ENCODE measurements around the gene TBC1D9B.

The TBC1D9B gene

GRCh38 chr5:179812135-179812825 lies 95.4 kb downstream of the TBC1D9B start:
- no peak for DNase-seq (ENCODE audit: low read depth, low spot score)
- H3K27ac ChIP-seq, result no peak overlapping the region

Data from epithelial cell of prostate (primary cell).